HEK293 (cell line): ENCODE measurements around the gene SENP8.

Experiments used
- CTCF ChIA-PET: fragments of 350-600 bp; formaldehyde crosslinking; extraction: SDS; loops from one replicate; lab custom pipeline; 2021; ENCODE audit warnings: antibody characterized with exemption; lab: Yijun Ruan, JAX
- POLR2A ChIA-PET: fragments of 300-600 bp; formaldehyde crosslinking; extraction: SDS; loops from one replicate; lab custom pipeline; 2020; ENCODE audit warnings: antibody characterized with exemption, inconsistent platforms; lab: Yijun Ruan, JAX
- H3K27ac ChIP-seq: fragments of 200-500 bp; sonication (Bioruptor generic); 2 replicates; pipeline ENCODE4 v1.5.1; 2014; ENCODE audit warnings: low read depth, low read length, control low read depth, inconsistent platforms; ENCODE audit errors: extremely low read depth
- H3K36me3 ChIP-seq, 2 experiments: fragments of 200-500 bp in 1 of 2; sonication (Bioruptor generic) in 1 of 2; 1 replicate in 1 of 2; 2 replicates in 1 of 2; pipeline ENCODE4 v1.5.1; 2014 to 2017; ENCODE audit warnings: inconsistent platforms in 2 of 2, low read length in 2 of 2; ENCODE audit not compliant: control insufficient read depth in 2 of 2, insufficient read depth in 1 of 2
- H3K4me1 ChIP-seq: fragments of 200-500 bp; sonication (Bioruptor generic); 2 replicates; pipeline ENCODE4 v1.5.1; 2014; ENCODE audit warnings: mild to moderate bottlenecking, low read length, inconsistent platforms; ENCODE audit not compliant: control insufficient read depth, insufficient read depth
- H3K4me3 ChIP-seq: 2 replicates; pipeline ENCODE4 v1.5.1; 2011; ENCODE audit warnings: low read depth, mild to moderate bottlenecking, control low read depth, low read length, moderate library complexity
- H3K9me3 ChIP-seq: fragments of 200-500 bp; sonication (Bioruptor generic); 2 replicates; pipeline ENCODE4 v1.5.1; 2014; ENCODE audit warnings: low read depth, low read length, inconsistent platforms; ENCODE audit not compliant: control insufficient read depth, insufficient read depth
- KLF16 ChIP-seq: fragments of 450-650 bp; formaldehyde crosslinking; IDR thresholded peaks from 2 replicates; pipeline ENCODE4 v1.5.1; 2017; ENCODE audit warnings: missing biosample characterization, missing genetic modification characterization
- PBX3 ChIP-seq: sonication (generic); formaldehyde crosslinking; IDR thresholded peaks from 2 replicates; pipeline ENCODE4 v1.8.1; 2022; ENCODE audit warnings: mild to moderate bottlenecking, moderate library complexity, missing genetic modification reagents
- PRDM1 ChIP-seq: fragments of 450-650 bp; formaldehyde crosslinking; IDR thresholded peaks from 2 replicates; pipeline ENCODE4; 2016; ENCODE audit warnings: missing biosample characterization, missing genetic modification characterization
- SCRT2 ChIP-seq: fragments of 450-650 bp; formaldehyde crosslinking; IDR thresholded peaks from 2 replicates; pipeline ENCODE4 v1.5.1; 2016; ENCODE audit warnings: missing biosample characterization, missing genetic modification characterization
- SP2 ChIP-seq: fragments of 450-650 bp; formaldehyde crosslinking; IDR thresholded peaks from 2 replicates; pipeline ENCODE4 v1.5.1; 2016; ENCODE audit warnings: missing biosample characterization, missing genetic modification characterization
- ZBTB17 ChIP-seq: fragments of 450-650 bp; formaldehyde crosslinking; IDR thresholded peaks from 2 replicates; pipeline ENCODE4 v1.5.1; 2016; ENCODE audit warnings: missing biosample characterization, missing genetic modification characterization
- ZNF133 ChIP-seq: fragments of 450-650 bp; formaldehyde crosslinking; IDR thresholded peaks from 2 replicates; pipeline ENCODE4 v1.5.1; 2016; ENCODE audit warnings: missing biosample characterization, missing genetic modification characterization
- ZNF146 ChIP-seq: fragments of 450-650 bp; formaldehyde crosslinking; IDR thresholded peaks from 2 replicates; pipeline ENCODE4 v1.5.1; 2016; ENCODE audit warnings: missing biosample characterization, missing genetic modification characterization
- ZNF366 ChIP-seq: fragments of 450-650 bp; formaldehyde crosslinking; conservative IDR thresholded peaks from 2 replicates; pipeline ENCODE4 v1.5.1; 2016; ENCODE audit warnings: missing biosample characterization, missing genetic modification characterization
- ZNF404 ChIP-seq: fragments of 450-650 bp; formaldehyde crosslinking; IDR thresholded peaks from 2 replicates; pipeline ENCODE4 v1.5.1; 2017; ENCODE audit warnings: missing biosample characterization, missing genetic modification characterization
- ZNF416 ChIP-seq: fragments of 450-650 bp; formaldehyde crosslinking; IDR thresholded peaks from 2 replicates; pipeline ENCODE4 v1.5.1; 2016; ENCODE audit warnings: missing biosample characterization, missing genetic modification characterization
- ZNF449 ChIP-seq: fragments of 450-650 bp; formaldehyde crosslinking; IDR thresholded peaks from 2 replicates; pipeline ENCODE4 v1.5.1; 2017; ENCODE audit warnings: missing biosample characterization, mild to moderate bottlenecking, missing genetic modification characterization, moderate library complexity
- ZNF488 ChIP-seq: fragments of 450-650 bp; formaldehyde crosslinking; IDR thresholded peaks from 2 replicates; pipeline ENCODE4 v1.5.1; 2016; ENCODE audit warnings: missing biosample characterization, missing genetic modification characterization
- ZNF518A ChIP-seq: fragments of 450-650 bp; formaldehyde crosslinking; conservative IDR thresholded peaks from 2 replicates; pipeline ENCODE4 v1.5.1; 2016; ENCODE audit warnings: low read depth, missing biosample characterization, missing genetic modification characterization
- ZNF530 ChIP-seq: fragments of 450-650 bp; formaldehyde crosslinking; IDR thresholded peaks from 2 replicates; pipeline ENCODE4 v1.5.1; 2016; ENCODE audit warnings: low read depth, missing biosample characterization, missing genetic modification characterization
- ZNF558 ChIP-seq: fragments of 450-650 bp; formaldehyde crosslinking; IDR thresholded peaks from 2 replicates; pipeline ENCODE4 v1.5.1; 2016; ENCODE audit warnings: missing biosample characterization, missing genetic modification characterization
- ZNF560 ChIP-seq: fragments of 450-650 bp; formaldehyde crosslinking; IDR thresholded peaks from 2 replicates; pipeline ENCODE4 v1.5.1; 2017; ENCODE audit warnings: missing biosample characterization, missing genetic modification characterization, borderline replicate concordance
- ZNF639 ChIP-seq: fragments of 450-650 bp; formaldehyde crosslinking; IDR thresholded peaks from 2 replicates; pipeline ENCODE4 v1.5.1; 2016; ENCODE audit warnings: missing biosample characterization, missing genetic modification characterization
- ZNF658 ChIP-seq: fragments of 450-650 bp; formaldehyde crosslinking; IDR thresholded peaks from 2 replicates; pipeline ENCODE4; 2016; ENCODE audit warnings: missing biosample characterization, missing genetic modification characterization
- ZNF664 ChIP-seq: fragments of 450-650 bp; formaldehyde crosslinking; IDR thresholded peaks from 2 replicates; pipeline ENCODE4 v1.5.1; 2016; ENCODE audit warnings: missing biosample characterization, missing genetic modification characterization
- ZNF692 ChIP-seq: fragments of 450-650 bp; formaldehyde crosslinking; IDR thresholded peaks from 2 replicates; pipeline ENCODE4 v1.5.1; 2016; ENCODE audit warnings: missing biosample characterization, missing genetic modification characterization
- ZNF792 ChIP-seq: fragments of 450-650 bp; formaldehyde crosslinking; IDR thresholded peaks from 2 replicates; pipeline ENCODE4 v1.5.1; 2016; ENCODE audit warnings: missing biosample characterization, missing genetic modification characterization
- ZSCAN23 ChIP-seq: fragments of 450-650 bp; formaldehyde crosslinking; IDR thresholded peaks from 2 replicates; pipeline ENCODE4 v1.5.1; 2016; ENCODE audit warnings: missing biosample characterization, missing genetic modification characterization

Gene SENP8

GRCh38 chr15:72155003-72155621 lies 36.9 kb downstream of the SENP8 start (continued):
- 0 out of 2 replicates have a peak, but pooled peaks have one; percentile 26 for TF ChIP-seq ZNF404 (tag by site-specific recombination)
- TF ChIP-seq ZNF560 = no peak
- TF ChIP-seq ZNF792 (tag by site-specific recombination) = 0 out of 2 replicates have a peak, but pooled peaks have one; percentile 40
- no peak for TF ChIP-seq ZNF488
- TF ChIP-seq ZBTB17 = peak; percentile 82
- peak; percentile 85 for TF ChIP-seq PRDM1 (tag by site-specific recombination)
- TF ChIP-seq ZNF449 (tag by site-specific recombination) = peak; percentile 36

- CTCF ChIA-PET = interaction anchor here (0.5 to 2.8 kb wide), 61 partner anchors 10 to 1901 kb away, joined by 3 to 47 read pairs (median 4); no protein-coding TSS in a partner anchor
- TF ChIP-seq ZNF133 (tag by site-specific recombination) (no peak), ZSCAN23 (tag by site-specific recombination) (no peak), ZNF366 (tag by site-specific recombination) (peak; percentile 61), ZNF664 (0 out of 2 replicates have a peak, but pooled peaks have one; percentile 60), ZNF518A (tag by site-specific recombination) (0 out of 2 replicates have a peak, but pooled peaks have one; percentile 27), ZNF658 (no peak), ZNF146 (tag by site-specific recombination) (no peak), SCRT2 (tag by site-specific recombination) (no peak), ZNF416 (tag by site-specific recombination) (no peak), KLF16 (tag by site-specific recombination) (peak; percentile 35; the same call in 1 of the 2 replicates), PBX3 (no peak), ZNF558 (tag by site-specific recombination) (no peak), ZNF530 (tag by site-specific recombination) (no peak), ZNF639 (tag by site-specific recombination) (peak; percentile 58; the same call in 1 of the 2 replicates), SP2 (tag by site-specific recombination) (no peak), ZNF692 (tag by site-specific recombination) (peak; percentile 58; the same call in 1 of the 2 replicates)
These were observed 37.7 kb downstream of the SENP8 start for GRCh38 chr15:72155635-72156616.

More at GRCh38 chr15:72155635-72156616, 37.7 kb downstream of the SENP8 start:
- POLR2A ChIA-PET = no interaction called here
- H3K4me3 ChIP-seq = peak overlapping the region; percentile 9
- H3K9me3 ChIP-seq = no peaks in the 10 kb centered on the region
- no peaks in the 10 kb centered on the region for H3K36me3 ChIP-seq
- H3K4me1 ChIP-seq = peaks cover 13% of the 10 kb centered on the region
- peak overlapping the region; percentile 25; the same call in 1 of the 2 replicates for H3K27ac ChIP-seq
